OCI-LY7 (cell line): Measurements from ENCODE around the gene SWAP70.

Experiments
- CTCF ChIP-seq: fragments of 200-600 bp; sonication (generic); conservative IDR thresholded peaks from 2 replicates; pipeline ENCODE4 v1.5.1; 2014; ENCODE audit warnings: mild to moderate bottlenecking, antibody characterized with exemption, low read length, moderate library complexity, mixed read lengths
- EZH2phosphoT487 ChIP-seq: fragments of 200-600 bp; sonication (generic); IDR thresholded peaks from 2 replicates; pipeline ENCODE4 v1.6.1; 2018; ENCODE audit warnings: low read depth, borderline replicate concordance, mild to moderate bottlenecking, mixed run types, antibody characterized with exemption, low read length, moderate library complexity, mixed read lengths

GRCh38 chr11:9625162-9625561, 38.7 kb upstream of the SWAP70 start:
- TF ChIP-seq EZH2phosphoT487 (no peak), CTCF (no peak)
